ENCODE data around the gene SNX30.

DNA sequence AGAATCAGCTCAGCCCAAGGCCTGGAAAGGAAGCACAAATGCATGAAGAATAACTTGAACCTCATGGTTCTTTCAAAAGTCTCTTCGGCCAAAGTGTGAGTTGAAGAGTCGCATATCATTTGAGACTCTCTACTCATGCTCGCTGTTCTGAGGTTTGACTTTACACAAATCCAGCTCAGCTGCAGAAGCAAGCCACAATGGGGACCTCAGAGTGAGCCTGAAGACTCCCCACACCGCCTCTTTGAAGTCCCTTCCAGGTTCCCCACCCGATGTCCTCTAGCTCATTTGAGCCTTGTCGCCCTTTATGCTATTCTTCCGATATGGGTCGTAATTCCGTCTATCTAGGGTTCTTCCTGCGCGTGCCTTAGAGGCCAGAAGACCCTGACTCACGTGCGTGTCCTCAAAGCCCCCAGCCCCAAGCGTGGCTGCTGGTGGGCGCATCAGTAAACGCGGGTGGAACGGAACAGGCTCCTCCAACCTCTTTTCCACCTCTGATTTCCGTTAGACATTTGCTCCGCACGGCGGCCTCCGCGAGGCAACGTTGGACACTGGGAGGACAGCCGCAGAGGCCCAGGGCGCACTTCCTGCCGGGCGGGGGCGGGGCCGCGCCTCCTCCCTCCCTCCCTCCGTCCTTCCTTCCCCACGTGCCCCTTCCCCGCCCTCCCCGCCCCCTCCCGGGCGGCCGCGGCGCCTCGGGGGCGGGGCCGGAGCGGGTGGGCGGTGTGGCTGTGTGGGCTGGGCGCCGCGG lies at the start of gene SNX30:
- TF ChIP-seq CTCF (conservative IDR thresholded peaks at IDR 0.05): no peak; the same call in 1 of the 2 replicates
- peak; percentile 23; the same call in 1 of the 2 replicates for TF ChIP-seq ZFX (IDR thresholded peaks at IDR 0.05)

All from C4-2B (cell line).